PFSK-1 (cell line): ENCODE data around the gene FBLN2.

Source experiments
- FOXP2 ChIP-seq: optimal IDR thresholded peaks from 2 replicates; pipeline ENCODE3; 2011; ENCODE audit warnings: borderline replicate concordance, control low read depth, inconsistent platforms; ENCODE audit not compliant: insufficient read depth; ENCODE audit errors: extremely low read length, extremely low read depth
- POLR2AphosphoS5 ChIP-seq: IDR thresholded peaks from 2 replicates; pipeline ENCODE4 v1.6.1; 2012; ENCODE audit warnings: low read depth, mild to moderate bottlenecking, control low read depth, low read length, moderate library complexity
- SIN3A ChIP-seq: IDR thresholded peaks from 2 replicates; pipeline ENCODE4 v1.6.1; 2012; ENCODE audit warnings: mild to moderate bottlenecking, low read length, moderate library complexity, borderline replicate concordance; ENCODE audit not compliant: insufficient read depth
- TAF1 ChIP-seq: IDR thresholded peaks from 2 replicates; pipeline ENCODE4 v1.6.1; 2012; ENCODE audit warnings: low read length, control low read depth, borderline replicate concordance; ENCODE audit not compliant: insufficient read depth
- TF ChIP-seq, protein P1 (sequence below), 2 experiments: IDR thresholded peaks; 2 replicates each; pipeline versions ENCODE4 v1.6.1 to v1.8.0; 2011 to 2012; ENCODE audit warnings: low read depth in 2 of 2, low read length in 2 of 2, control low read depth in 1 of 2, inconsistent platforms in 1 of 2, mild to moderate bottlenecking in 1 of 2, moderate library complexity in 1 of 2; ENCODE audit not compliant: insufficient read depth in 1 of 2

FBLN2 gene

DNA sequence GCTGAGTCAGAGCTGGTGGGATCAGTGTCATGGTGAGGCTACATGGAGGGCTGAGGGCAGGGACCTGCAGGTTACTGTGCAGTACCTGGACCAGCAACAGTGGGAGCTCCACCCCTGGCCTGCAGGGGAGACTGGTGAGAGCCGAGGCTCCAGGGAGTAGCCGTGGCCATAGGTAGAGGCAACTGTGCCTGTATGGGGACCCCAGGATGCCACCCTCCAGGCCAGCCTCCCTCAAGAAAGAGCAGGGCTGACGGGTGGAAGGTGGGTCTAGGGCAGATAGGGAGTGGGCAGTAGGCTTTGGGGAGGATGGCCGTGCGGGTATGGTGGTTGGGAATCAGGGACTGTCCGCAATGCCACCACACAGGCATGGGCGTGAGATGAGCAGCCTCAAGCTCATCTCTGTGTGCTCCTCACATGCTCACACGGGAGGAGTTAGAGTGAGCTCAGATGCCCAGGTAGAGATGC, 35.5 kb downstream of the FBLN2 start:
- TF ChIP-seq, protein P1, sequence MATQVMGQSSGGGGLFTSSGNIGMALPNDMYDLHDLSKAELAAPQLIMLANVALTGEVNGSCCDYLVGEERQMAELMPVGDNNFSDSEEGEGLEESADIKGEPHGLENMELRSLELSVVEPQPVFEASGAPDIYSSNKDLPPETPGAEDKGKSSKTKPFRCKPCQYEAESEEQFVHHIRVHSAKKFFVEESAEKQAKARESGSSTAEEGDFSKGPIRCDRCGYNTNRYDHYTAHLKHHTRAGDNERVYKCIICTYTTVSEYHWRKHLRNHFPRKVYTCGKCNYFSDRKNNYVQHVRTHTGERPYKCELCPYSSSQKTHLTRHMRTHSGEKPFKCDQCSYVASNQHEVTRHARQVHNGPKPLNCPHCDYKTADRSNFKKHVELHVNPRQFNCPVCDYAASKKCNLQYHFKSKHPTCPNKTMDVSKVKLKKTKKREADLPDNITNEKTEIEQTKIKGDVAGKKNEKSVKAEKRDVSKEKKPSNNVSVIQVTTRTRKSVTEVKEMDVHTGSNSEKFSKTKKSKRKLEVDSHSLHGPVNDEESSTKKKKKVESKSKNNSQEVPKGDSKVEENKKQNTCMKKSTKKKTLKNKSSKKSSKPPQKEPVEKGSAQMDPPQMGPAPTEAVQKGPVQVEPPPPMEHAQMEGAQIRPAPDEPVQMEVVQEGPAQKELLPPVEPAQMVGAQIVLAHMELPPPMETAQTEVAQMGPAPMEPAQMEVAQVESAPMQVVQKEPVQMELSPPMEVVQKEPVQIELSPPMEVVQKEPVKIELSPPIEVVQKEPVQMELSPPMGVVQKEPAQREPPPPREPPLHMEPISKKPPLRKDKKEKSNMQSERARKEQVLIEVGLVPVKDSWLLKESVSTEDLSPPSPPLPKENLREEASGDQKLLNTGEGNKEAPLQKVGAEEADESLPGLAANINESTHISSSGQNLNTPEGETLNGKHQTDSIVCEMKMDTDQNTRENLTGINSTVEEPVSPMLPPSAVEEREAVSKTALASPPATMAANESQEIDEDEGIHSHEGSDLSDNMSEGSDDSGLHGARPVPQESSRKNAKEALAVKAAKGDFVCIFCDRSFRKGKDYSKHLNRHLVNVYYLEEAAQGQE (IDR thresholded peaks at IDR 0.05; ENCODE audit: insufficient read depth in 1 of 2, low read depth in 2 of 2, low read length in 2 of 2), result no peak
- no peak for TF ChIP-seq FOXP2
- TF ChIP-seq TAF1, result no peak
- no peak for TF ChIP-seq SIN3A
- no peak for TF ChIP-seq POLR2AphosphoS5

DNA sequence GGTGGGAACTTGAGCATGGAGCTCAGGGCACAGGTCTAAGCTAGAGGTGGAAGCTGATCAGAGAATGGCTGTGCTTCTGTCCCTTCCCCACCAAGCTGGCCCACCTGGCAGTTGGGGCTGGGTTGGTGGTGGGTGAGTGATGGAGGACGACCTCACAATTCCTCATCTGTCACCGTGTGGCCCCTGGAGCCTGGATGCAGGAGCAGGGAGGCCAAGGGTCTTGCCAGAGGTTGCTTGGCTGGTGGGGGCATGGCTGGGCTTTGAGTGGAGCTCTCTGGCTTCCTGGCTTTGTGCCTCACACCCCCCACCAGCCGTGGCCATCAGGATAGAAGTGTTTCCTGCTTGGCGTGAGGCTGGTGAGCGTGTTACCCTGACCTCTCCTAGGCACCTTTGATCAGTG, 36.0 kb downstream of the FBLN2 start:
- TF ChIP-seq FOXP2 (no peak), SIN3A (no peak), POLR2AphosphoS5 (no peak), TAF1 (no peak)
- TF ChIP-seq, protein P1 (IDR thresholded peaks at IDR 0.05; ENCODE audit: insufficient read depth in 1 of 2, low read depth in 2 of 2, low read length in 2 of 2), result no peak

DNA sequence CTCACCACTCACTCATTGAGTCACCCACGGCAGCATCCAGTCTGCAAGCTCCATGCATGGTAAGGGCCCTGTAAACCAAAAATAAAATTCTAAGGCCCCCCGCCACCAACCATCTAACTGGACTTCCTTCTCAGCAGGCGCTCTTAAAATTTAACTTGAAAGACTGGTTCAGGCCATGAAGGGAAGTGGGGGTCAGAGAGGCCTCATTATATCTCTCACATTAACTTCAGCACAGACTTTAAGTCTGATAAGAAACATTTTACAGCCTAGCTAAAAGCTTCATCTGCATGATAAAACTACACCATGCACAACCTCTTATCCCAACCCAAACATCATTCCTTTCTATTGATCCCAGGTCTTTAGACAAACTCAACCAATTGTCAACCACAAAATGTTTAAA, 38.5 kb downstream of the FBLN2 start:
- TF ChIP-seq FOXP2, result no peak
- no peak for TF ChIP-seq TAF1
- TF ChIP-seq SIN3A, result no peak
- TF ChIP-seq, protein P1 (IDR thresholded peaks at IDR 0.05; ENCODE audit: insufficient read depth in 1 of 2, low read depth in 2 of 2, low read length in 2 of 2), result no peak
- TF ChIP-seq POLR2AphosphoS5, result no peak

DNA sequence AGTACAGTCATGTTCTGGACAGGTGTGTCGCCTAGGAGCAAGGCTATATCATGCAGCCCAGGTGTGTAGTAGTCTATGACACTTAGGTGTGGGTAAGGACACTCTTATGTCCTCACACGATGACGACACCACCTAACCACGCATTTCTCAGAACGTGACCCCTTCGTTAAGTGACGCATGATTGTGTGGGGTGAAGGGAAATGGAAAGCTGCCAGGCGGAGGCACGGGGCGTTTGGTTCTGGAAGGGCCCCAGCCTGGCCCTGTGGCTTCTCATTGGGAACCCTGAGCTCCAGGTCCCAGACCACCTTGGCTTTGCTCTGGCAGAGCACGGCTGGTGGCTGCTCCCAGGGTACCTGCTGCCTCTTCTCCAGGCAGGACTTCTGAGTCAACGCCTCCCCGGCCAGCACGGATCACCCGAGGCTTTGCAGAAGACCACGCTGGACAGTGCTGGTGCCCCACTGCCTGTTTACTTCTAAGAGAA, 39.3 kb downstream of the FBLN2 start:
- no peak for TF ChIP-seq SIN3A
- TF ChIP-seq, protein P1 (IDR thresholded peaks at IDR 0.05; ENCODE audit: insufficient read depth in 1 of 2, low read depth in 2 of 2, low read length in 2 of 2), result no peak
- no peak for TF ChIP-seq POLR2AphosphoS5
- TF ChIP-seq TAF1, result no peak

DNA sequence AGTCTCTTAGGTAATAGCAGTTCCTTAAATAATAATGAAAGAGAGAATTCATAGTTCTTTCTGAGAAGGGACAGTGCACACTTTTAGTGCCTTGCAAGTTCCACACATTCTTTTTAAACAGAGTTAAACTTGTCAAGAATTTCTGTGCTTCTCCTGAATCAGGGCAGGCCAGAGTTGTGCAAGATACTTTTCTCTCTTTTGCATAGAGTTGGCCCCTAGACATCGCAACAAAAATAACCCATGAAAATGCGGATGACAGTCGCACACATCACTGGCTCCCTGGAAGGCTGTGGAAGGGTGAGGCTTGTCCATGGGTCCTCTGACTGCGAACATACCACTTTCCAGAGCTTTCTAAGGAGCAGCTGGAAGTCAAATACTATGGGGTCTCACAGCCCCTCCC, 40.1 kb downstream of the FBLN2 start:
- no peak for TF ChIP-seq SIN3A
